Astrocyte (in vitro differentiated cells and primary cell): Measurements from ENCODE around the gene ILDR1.

Experiments used
- EZH2 ChIP-seq: IDR thresholded peaks from 2 replicates; pipeline ENCODE4 v1.6.1; 2012; ENCODE audit warnings: mild to moderate bottlenecking, low read length, inconsistent platforms; ENCODE audit not compliant: insufficient read depth
- TF ChIP-seq, protein P1 (sequence below): IDR thresholded peaks from 2 replicates; pipeline ENCODE4 v1.5.1; 2011; ENCODE audit warnings: low read depth, mild to moderate bottlenecking, inconsistent platforms, low read length, moderate library complexity; ENCODE audit not compliant: insufficient read depth

DNA sequence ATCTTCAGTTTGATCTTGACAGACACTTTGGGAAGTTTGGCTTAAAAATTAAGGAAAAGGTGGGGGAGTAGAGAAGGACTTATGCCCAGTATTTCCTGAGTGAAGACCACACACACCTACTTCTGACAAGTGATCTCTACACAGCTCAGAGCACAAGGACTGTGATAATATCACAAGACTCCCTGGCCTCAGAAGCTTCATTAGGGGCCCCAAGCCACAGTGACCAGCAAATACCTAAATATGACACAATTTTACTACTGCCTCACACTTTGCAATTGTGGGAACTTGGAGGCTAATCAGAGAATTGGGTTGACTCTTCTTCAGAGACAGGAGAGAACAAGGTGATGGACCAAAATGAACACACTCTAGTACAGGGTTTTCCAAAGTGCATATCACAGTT lies 2.6 kb downstream of the ILDR1 start:
- TF ChIP-seq, protein P1, sequence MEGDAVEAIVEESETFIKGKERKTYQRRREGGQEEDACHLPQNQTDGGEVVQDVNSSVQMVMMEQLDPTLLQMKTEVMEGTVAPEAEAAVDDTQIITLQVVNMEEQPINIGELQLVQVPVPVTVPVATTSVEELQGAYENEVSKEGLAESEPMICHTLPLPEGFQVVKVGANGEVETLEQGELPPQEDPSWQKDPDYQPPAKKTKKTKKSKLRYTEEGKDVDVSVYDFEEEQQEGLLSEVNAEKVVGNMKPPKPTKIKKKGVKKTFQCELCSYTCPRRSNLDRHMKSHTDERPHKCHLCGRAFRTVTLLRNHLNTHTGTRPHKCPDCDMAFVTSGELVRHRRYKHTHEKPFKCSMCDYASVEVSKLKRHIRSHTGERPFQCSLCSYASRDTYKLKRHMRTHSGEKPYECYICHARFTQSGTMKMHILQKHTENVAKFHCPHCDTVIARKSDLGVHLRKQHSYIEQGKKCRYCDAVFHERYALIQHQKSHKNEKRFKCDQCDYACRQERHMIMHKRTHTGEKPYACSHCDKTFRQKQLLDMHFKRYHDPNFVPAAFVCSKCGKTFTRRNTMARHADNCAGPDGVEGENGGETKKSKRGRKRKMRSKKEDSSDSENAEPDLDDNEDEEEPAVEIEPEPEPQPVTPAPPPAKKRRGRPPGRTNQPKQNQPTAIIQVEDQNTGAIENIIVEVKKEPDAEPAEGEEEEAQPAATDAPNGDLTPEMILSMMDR: no peak
- no peak for TF ChIP-seq EZH2
